Trophoblast cell (in vitro differentiated cells and primary cell): ENCODE data around the gene RTF1.

Experiments used
- DNase-seq, 2 donors: peaks; one replicate each; pipeline ENCODE4 v3.0.0-alpha.2; 2016
- H2AFZ ChIP-seq: 2 replicates; pipeline ENCODE4 v1.6.1; 2013; ENCODE audit warnings: low read length, moderate library complexity, mild to moderate bottlenecking; ENCODE audit not compliant: insufficient read depth, poor library complexity
- H2AK5ac ChIP-seq: 2 replicates; pipeline ENCODE4 v1.6.1; 2013; ENCODE audit warnings: mild to moderate bottlenecking, low read length
- H2BK120ac ChIP-seq: 2 replicates; pipeline ENCODE4 v1.6.1; 2013; ENCODE audit warnings: low read length, mild to moderate bottlenecking, moderate library complexity; ENCODE audit not compliant: insufficient read depth, poor library complexity
- H2BK12ac ChIP-seq: 2 replicates; pipeline ENCODE4 v1.6.1; 2013; ENCODE audit warnings: mild to moderate bottlenecking, low read length, moderate library complexity
- H2BK5ac ChIP-seq: 2 replicates; pipeline ENCODE4 v1.6.1; 2013; ENCODE audit warnings: low read length, low read depth, moderate library complexity, mild to moderate bottlenecking; ENCODE audit not compliant: poor library complexity
- H3K14ac ChIP-seq: 2 replicates; pipeline ENCODE4 v1.6.1; 2013; ENCODE audit warnings: mild to moderate bottlenecking, low read length
- H3K18ac ChIP-seq: 2 replicates; pipeline ENCODE4 v1.6.1; 2013; ENCODE audit warnings: mild to moderate bottlenecking, low read length
- H3K23ac ChIP-seq: 2 replicates; pipeline ENCODE4 v1.6.1; 2013; ENCODE audit warnings: low read length
- H3K27ac ChIP-seq: 2 replicates; pipeline ENCODE4 v1.5.1; 2013; ENCODE audit warnings: low read depth, mild to moderate bottlenecking, inconsistent platforms, low read length, moderate library complexity
- H3K27me3 ChIP-seq: 2 replicates; pipeline ENCODE4 v1.6.1; 2013; ENCODE audit warnings: inconsistent platforms, mild to moderate bottlenecking, low read length, moderate library complexity; ENCODE audit not compliant: insufficient read depth
- H3K36me3 ChIP-seq, 2 experiments: 1 replicate in 1 of 2; 2 replicates in 1 of 2; pipeline ENCODE4 v1.6.1; 2013; ENCODE audit warnings: low read length in 2 of 2, mild to moderate bottlenecking in 2 of 2, moderate library complexity in 1 of 2; ENCODE audit not compliant: insufficient read depth in 2 of 2, control insufficient read depth in 1 of 2
- H3K4ac ChIP-seq: 2 replicates; pipeline ENCODE4 v1.6.1; 2013; ENCODE audit warnings: low read depth, mild to moderate bottlenecking, low read length, moderate library complexity
- H3K4me1 ChIP-seq, 2 experiments: 1 replicate in 1 of 2; 2 replicates in 1 of 2; pipeline ENCODE4 v1.6.1; 2013; ENCODE audit warnings: low read length in 2 of 2, mild to moderate bottlenecking in 2 of 2, moderate library complexity in 1 of 2; ENCODE audit not compliant: insufficient read depth in 2 of 2, control insufficient read depth in 1 of 2
- H3K4me2 ChIP-seq: 2 replicates; pipeline ENCODE4 v1.6.1; 2013; ENCODE audit warnings: inconsistent platforms, mild to moderate bottlenecking, low read length, moderate library complexity
- H3K4me3 ChIP-seq: 2 replicates; pipeline ENCODE4 v1.5.1; 2013; ENCODE audit warnings: mild to moderate bottlenecking, low read depth, low read length, inconsistent platforms
- H3K79me1 ChIP-seq: one replicate; pipeline ENCODE4 v1.6.1; 2013; ENCODE audit warnings: low read length
- H3K79me2 ChIP-seq: 2 replicates; pipeline ENCODE4 v1.6.1; 2013; ENCODE audit warnings: low read length, mild to moderate bottlenecking; ENCODE audit not compliant: control insufficient read depth, insufficient read depth, poor library complexity
- H3K9ac ChIP-seq: 2 replicates; pipeline ENCODE4 v1.6.1; 2013; ENCODE audit warnings: mild to moderate bottlenecking, low read length
- H3K9me3 ChIP-seq: 2 replicates; pipeline ENCODE4 v1.6.1; 2013; ENCODE audit warnings: low read depth, mild to moderate bottlenecking, control low read depth, inconsistent platforms, low read length; ENCODE audit not compliant: insufficient read depth
- H4K12ac ChIP-seq: 2 replicates; pipeline ENCODE4 v1.6.1; 2013; ENCODE audit warnings: low read depth, mild to moderate bottlenecking, low read length, moderate library complexity
- H4K8ac ChIP-seq: 2 replicates; pipeline ENCODE4 v1.6.1; 2013; ENCODE audit warnings: low read depth, mild to moderate bottlenecking, low read length, moderate library complexity
- H4K91ac ChIP-seq: one replicate; pipeline ENCODE4 v1.6.1; 2013; ENCODE audit warnings: low read depth, mild to moderate bottlenecking, low read length, moderate library complexity
- WGBS: extraction: QIAGEN DNeasy Blood & Tissue Kit; methylation state at CpG from one replicate; pipeline ENCODE4 v1.1.7; 2013; ENCODE audit warnings: missing lambda C conversion rate; ENCODE audit not compliant: insufficient read length, insufficient coverage; ENCODE audit errors: extremely low coverage; 5-methylcytosine and 5-hydroxymethylcytosine counted together

The RTF1 gene

DNA sequence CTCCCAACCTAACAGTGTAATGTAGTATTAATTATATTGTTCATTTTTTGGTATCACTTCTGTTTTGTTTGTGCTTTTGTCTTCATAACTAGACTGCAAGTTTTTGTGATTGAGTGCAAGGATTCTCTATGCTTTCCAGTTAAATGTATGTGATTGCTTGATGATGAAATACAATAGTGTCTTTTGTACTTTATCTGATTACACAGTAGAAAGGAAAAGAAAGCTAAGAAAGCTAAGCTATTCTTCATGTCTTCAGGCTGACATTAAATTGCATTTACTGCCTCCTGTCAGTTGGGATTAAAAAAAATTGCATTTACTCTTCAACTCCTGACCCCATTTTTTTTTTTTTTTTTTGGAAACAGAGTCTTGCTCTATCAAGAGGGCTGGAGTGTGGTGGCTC is 28.5 kb downstream of the RTF1 start:
- H3K23ac ChIP-seq, result no peak overlapping the region

DNA sequence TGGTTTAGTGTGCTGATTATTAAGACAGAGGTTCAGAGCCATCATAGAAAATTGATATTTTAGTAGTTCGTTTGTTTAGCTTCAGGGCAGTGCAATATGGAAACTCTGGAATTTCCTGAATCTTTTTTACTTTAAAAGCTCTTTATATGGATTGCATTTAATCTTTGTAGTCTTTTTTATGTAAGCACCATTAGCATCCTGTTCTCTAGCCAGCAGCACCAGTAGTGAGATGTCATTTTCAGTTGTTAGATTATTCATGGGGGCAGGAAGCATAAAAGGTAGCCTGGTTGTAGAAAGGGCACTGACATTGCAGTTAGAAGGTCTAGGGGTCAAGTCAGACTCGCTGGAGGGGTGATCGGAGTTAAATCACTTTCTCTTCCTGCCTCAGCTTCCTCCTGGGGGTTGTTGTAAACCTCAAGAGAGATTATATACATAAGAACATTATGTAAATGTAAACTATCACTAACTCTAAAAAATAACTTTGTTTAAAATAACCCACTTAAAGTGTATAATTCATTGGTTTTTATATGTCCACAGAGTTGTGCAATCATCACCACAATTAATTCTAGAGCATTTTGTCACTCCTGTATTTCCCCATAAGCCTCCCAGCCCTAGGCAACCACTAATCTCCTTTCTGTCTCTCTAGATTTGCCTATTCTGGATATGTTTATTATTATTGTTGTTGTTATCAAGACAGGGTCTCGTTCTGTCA is 45.3 kb downstream of the RTF1 start:
- Histone ChIP-seq H4K91ac (no peak overlapping the region), H3K14ac (no peak overlapping the region), H3K9ac (no peak overlapping the region), H3K4me3 (no peak overlapping the region), H4K12ac (no peak overlapping the region), H2BK120ac (no peak overlapping the region), H3K4me1 (no peaks in the 10 kb centered on the region), H3K27ac (no peak overlapping the region), H3K9me3 (no peaks in the 10 kb centered on the region), H2AFZ (no peak overlapping the region), H3K36me3 (peaks cover 19 to 31% of the 10 kb centered on the region in 2 experiments), H2BK12ac (no peak overlapping the region), H3K4ac (no peak overlapping the region), H3K27me3 (no peaks in the 10 kb centered on the region), H3K23ac (no peak overlapping the region), H3K4me2 (no peak overlapping the region), H3K18ac (no peak overlapping the region), H3K79me1 (no peaks in the 10 kb centered on the region), H2AK5ac (no peak overlapping the region), H3K79me2 (no peaks in the 10 kb centered on the region), H2BK5ac (no peak overlapping the region), H4K8ac (no peak overlapping the region)
- no CpG with 5 or more reads among the region's 4 CpGs for WGBS
- no peak for DNase-seq

More for the DNA sequence above, 28.5 kb downstream of the RTF1 start:
- no peak for DNase-seq
- Histone ChIP-seq H3K4me1 (no peaks in the 10 kb centered on the region), H3K27ac (no peak overlapping the region), H3K4me2 (no peak overlapping the region), H3K27me3 (no peaks in the 10 kb centered on the region), H3K9ac (no peak overlapping the region), H3K14ac (no peak overlapping the region), H3K4ac (no peak overlapping the region), H3K4me3 (no peak overlapping the region), H4K8ac (no peak overlapping the region), H2AFZ (no peak overlapping the region), H4K12ac (no peak overlapping the region), H2BK12ac (no peak overlapping the region), H4K91ac (no peak overlapping the region), H3K79me1 (no peaks in the 10 kb centered on the region), H3K36me3 (peaks cover 6 to 11% of the 10 kb centered on the region in 2 experiments), H3K9me3 (no peaks in the 10 kb centered on the region), H2BK120ac (no peak overlapping the region), H3K79me2 (no peaks in the 10 kb centered on the region), H3K18ac (no peak overlapping the region), H2AK5ac (no peak overlapping the region), H2BK5ac (no peak overlapping the region)

DNA sequence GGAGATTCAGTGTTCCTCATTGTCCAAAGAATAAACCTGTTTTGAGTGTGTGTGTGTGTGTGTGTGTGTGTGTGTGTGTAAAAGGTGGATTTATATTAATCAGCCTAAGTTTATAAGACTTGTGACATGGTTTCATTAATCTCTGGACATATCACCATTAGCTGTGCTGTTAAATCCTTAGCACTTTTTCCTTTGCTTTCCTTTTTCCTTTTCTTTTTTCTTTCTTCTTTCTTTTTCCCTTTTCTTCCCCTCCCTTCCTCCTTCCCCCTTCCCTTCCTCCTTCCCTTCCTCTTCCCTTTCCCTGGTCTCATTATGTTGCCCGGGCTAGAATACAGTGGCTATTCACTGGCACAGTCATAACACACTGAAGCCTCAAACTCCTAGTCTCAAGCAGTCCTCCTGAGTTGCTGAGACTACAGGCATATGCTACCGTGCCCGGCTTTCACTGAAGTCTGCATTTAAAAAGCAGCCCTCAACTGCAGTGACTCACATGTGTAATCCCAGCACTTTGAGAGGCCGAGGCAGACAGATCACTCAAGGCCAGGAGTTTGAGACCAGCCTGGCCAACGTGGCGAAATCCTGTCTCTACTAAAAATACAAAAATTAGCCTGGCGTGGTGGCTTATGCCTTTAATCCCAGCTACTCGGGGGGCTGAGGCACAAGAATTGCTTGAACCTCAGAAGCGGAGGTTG is 48.1 kb downstream of the RTF1 start:
- Histone ChIP-seq H3K4me3 (no peak overlapping the region), H2BK12ac (no peak overlapping the region), H4K12ac (no peak overlapping the region), H2BK120ac (no peak overlapping the region), H2BK5ac (no peak overlapping the region), H3K4me1 (no peaks in the 10 kb centered on the region), H3K4me2 (no peak overlapping the region), H3K23ac (no peak overlapping the region), H4K8ac (no peak overlapping the region), H4K91ac (no peak overlapping the region), H3K27me3 (no peaks in the 10 kb centered on the region), H3K36me3 (peaks cover 23 to 27% of the 10 kb centered on the region in 2 experiments), H3K79me2 (no peaks in the 10 kb centered on the region), H3K27ac (no peak overlapping the region), H3K9ac (no peak overlapping the region), H2AK5ac (no peak overlapping the region), H2AFZ (no peak overlapping the region), H3K14ac (no peak overlapping the region), H3K18ac (no peak overlapping the region), H3K79me1 (no peaks in the 10 kb centered on the region), H3K4ac (no peak overlapping the region), H3K9me3 (no peaks in the 10 kb centered on the region)
- DNase-seq, result no peak
- no CpG with 5 or more reads among the region's 9 CpGs for WGBS

DNA sequence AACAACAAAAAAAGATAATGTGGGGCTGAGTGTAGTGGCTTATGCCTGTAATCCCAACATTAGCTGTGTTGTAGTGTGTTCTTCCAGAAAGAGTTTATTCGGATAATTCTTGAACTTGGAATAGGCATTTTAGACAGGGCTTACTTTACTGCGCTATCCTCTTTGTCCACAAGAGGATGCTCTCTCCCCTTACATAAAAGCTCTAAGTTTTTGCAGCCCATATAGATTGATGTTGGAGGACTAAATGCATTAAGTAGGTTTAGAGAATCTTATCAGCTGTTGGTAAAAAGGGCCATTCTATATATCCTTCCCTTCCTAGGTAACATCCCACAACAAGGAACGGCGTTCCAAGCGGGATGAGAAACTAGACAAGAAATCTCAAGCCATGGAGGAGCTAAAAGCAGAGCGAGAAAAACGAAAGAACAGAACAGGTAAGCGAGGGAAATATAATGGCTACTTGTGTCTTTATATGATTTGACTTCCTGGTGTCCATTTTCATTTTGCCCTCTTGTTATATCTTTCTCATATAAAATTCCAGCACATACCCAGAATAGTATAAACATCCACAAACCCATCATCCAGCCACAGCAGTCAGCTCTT is 49.0 kb downstream of the RTF1 start:
- Histone ChIP-seq H2BK5ac (no peak overlapping the region), H2AFZ (no peak overlapping the region), H3K4ac (no peak overlapping the region), H3K4me2 (no peak overlapping the region), H3K4me3 (no peak overlapping the region), H3K27ac (no peak overlapping the region), H2BK120ac (no peak overlapping the region), H4K91ac (no peak overlapping the region), H3K14ac (no peak overlapping the region), H3K27me3 (no peaks in the 10 kb centered on the region), H3K79me1 (no peaks in the 10 kb centered on the region), H3K18ac (no peak overlapping the region), H3K79me2 (no peaks in the 10 kb centered on the region), H3K9ac (no peak overlapping the region), H3K36me3 (peaks cover 25 to 31% of the 10 kb centered on the region in 2 experiments), H4K8ac (no peak overlapping the region), H2AK5ac (no peak overlapping the region), H4K12ac (no peak overlapping the region), H3K23ac (no peak overlapping the region), H3K9me3 (no peaks in the 10 kb centered on the region), H3K4me1 (no peaks in the 10 kb centered on the region), H2BK12ac (no peak overlapping the region)
- peak in 1 of 2 donors; percentile 62 for DNase-seq
- WGBS, result no CpG with 5 or more reads among the region's 8 CpGs
